ENCODE results near the gene ABHD18.
"Not testable (repeated sequence)": the region's sequence is repeated elsewhere in the genome, so short reads cannot be mapped to it uniquely, and the experiment has no call there.

Gene ABHD18

DNA sequence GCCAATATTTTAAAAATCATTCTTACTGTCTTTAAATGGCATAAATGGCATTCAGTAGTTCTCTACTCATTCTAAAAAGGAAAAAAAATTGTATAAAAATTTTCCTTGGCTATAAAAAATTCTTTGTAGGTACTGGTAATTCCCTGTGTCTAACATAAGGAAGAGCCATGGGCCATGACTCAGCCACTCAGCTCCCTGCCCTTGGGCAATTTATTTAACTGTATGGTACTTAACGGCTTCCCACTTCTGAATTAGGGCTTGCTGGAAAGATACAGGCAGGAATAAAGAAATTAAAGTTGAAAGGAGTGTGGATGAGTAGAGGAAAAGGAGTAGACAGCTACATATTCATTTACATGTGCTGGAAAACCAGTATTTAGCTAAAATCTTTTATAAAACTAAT is 30.6 kb downstream of the ABHD18 start:
- DNase-seq: no peak

DNA sequence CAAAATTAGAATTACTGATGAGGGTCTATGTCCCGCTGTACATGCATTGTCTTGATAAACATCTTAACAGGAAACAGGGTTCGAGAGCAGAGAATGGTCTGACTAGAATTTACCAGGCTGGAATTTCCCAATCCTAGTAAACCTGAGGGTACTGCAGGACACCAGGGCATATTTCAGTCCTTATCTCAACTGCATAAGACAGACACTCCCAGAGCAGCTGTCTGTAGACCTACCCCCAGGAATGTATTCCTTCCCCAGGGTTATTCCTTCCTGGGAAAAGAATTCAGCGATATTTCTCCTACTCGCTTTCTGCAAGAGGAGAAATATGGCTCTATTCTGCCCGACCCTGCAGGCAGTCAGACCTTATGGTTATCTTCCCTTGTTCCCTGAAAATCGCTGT is 31.3 kb downstream of the ABHD18 start:
- not testable (repeated sequence) for DNase-seq

DNA sequence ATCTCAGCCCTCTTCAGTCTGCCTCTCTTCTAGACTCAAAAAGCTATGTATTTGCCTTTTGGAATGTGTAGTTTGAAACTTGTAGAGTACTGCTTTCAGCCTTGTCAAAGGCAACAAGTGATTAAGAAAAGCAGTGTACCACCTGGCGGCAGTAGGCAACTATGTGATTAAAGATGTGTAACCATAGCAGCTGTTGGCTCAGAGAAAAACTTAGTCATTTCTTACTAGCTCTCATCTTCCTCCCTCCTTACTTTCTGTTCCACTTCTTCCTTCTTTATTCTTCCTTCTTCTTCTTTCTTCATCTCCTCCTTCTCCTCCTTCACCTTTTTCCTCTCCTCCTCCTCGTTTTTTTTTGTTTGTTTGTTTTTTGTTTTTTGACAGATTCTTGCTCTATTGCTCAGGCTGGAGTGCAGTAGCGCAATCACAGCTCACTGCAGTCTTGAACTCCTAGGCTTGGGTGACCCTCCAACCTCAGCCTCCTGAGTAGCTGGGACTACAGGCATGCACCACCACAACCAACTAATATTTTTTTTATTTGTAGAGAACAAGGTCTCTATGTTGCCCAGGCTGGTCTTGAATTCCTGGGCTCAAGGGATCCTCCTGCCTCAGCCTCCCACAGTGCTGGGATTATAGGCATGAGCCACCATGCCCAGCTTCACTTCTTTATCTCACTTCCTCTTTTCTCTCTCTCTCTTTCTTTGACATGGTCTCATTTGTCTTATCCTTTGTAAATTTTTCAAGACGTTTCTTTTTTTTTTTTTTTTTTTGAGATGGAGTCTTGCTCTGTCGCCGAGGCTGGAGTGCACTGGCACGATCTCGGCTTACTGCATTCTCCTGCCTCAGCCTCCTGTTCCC is 32.6 kb downstream of the ABHD18 start:
- DNase-seq: no peak

DNA sequence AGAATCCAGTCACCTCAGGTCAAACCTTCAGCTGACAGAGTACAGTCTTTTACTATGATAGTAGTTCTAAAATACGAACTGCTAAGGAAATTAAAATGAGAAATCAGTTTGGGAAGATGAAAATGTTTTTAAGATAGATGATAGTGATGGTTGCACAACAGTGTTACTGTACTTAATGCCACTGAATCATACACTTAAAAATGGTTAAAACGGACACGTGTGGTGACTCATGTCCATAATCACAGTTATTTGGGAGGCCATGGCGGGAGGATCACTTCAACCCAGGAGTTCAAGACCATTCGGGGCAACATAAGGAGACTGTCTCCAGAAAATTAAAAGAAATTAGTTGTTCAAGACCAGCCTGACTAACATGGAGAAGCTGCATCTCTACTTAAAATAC is 41.4 kb downstream of the ABHD18 start:
- DNase-seq: no peak

DNA sequence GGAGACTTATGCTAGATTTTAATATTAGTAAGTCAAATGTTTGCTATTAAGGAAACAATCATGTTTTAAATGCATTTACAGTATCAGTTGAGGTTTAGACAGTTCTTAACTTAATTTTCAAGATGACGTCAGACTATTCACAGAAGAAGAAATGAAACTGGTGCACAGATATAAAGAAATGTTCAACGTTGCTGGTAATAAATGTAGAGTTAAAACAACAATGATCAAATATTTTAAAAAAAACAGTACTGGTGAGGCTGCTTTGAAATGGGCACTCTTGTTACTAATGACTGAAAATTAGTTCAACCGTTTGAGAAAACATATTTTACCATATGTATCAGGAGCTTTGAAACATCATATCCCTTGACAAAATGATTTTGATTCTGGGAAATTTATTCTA is 44.2 kb downstream of the ABHD18 start:
- DNase-seq: no peak

DNA sequence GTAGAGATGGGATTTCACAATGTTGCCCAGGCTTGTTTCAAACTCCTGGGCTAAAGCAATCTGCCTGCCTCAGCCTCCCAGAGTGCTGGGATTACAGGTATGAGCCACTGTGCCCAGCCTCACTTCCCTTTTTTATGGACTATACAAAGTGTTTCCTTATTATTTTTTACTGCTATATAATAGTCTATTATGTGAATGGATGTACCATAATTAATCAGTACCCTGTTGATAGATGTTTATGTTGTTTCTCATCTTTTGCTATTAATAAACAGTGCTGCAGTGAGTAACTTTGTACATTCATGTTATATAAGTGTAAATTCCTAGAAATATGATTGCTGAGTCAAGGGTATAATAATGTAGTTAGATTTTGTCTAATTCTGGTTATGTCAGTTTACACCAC is 60.1 kb downstream of the ABHD18 start:
- DNase-seq: no peak

DNA sequence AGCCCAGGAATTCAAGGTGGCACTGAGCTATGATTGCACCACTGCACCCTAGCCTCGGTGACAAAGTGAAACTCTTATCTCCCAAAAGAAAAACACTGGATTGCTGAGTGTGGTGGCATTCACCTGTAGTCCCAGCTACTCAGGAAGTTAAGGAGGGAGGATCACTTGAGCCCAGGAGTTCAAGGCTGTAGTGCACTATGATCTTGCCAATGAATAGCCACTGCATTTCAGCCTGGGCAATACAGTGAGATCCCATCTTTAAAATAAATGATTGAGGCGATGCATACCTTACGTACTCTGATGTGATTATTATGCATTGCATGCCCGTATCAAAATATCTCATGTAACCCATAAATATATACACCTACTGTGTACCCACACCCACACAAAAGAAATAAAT is 64.7 kb downstream of the ABHD18 start:
- DNase-seq: no peak

DNA sequence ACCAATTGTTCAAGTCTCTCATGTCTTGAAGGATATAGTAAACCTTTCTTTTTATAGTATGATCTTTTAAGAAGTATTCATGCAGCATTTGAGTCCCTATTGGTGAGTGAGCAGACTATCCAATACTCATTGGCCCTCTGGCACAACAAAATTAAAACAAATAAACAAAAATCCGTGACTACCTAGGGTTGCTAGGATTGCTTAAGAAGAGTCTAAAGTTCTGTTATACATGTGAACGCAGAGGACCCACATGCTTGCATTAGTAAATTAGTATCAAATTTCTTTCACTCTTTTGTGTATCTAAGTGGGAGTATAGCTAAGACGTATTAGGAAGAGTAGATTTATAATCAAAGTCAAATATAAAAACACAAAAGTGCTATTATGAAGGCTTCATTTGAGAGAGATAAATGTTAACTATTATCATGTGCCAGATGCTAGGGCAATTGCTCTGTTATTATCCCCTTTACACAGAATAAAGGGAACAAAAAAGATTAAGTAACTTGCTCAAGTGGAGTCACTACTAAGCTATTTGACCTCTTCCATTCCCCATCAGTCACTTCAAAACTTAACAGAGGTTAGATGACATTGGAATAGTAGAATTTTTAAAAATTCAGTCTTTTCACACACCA is 66.7 kb downstream of the ABHD18 start:
- DNase-seq: peak; percentile 37

DNA sequence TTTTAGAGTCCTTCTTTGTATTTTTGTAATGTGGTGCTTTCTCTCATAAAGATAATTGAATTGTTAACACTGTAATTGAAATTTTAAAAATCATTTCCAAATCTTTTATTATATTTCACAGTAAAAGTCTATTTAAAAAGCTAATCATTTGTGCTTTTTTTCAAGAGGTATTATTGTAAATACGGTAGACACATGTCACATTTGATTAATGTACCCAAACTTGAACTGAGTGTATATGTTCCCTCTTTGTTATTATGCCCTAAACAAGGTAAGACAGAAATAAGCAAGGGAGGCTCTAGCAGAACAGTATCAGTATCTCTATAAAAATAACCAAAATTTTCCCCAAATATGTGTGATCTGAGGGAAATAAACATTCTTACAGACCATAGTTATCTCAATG is 74.4 kb downstream of the ABHD18 start:
- DNase-seq: no peak

DNA sequence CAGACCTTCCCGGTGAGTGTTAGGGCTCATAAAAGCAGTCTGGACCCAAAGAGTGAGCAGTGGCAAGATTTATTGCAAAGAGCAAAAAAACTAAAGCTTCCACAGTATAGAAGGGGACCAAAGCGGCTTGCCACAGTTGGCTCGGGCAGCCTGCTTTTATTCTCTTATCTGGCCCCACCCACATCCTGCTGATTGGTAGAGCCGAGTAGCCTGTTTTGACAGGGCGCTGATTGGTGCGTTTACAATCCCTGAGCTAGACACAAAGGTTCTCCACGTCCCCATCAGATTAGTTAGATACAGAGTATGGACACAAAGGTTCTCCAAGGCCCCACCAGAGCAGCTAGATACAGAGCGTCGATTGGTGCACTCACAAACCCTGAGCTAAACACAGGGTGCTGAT is 81.8 kb downstream of the ABHD18 start:
- not testable (repeated sequence) for DNase-seq

DNA sequence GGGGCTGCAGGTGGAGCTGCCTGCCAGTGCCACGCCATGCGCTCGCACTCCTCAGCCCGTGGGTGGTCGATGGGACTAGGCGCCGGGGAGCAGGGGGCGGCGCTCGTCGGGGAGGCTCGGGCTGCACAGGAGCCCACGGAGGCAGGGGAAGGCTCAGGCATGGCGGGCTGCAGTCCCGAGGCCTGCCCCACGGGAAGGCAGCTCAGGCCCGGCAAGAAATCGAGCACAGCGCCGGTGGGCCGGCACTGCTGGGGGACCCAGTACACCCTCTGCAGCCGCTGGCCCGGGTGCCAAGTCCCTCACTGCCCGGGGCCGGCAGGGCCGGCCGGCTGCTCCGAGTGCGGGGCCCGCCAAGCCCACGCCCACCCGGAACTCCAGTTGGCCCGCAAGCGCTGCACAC is 82.3 kb downstream of the ABHD18 start:
- DNase-seq: not testable (repeated sequence)

DNA sequence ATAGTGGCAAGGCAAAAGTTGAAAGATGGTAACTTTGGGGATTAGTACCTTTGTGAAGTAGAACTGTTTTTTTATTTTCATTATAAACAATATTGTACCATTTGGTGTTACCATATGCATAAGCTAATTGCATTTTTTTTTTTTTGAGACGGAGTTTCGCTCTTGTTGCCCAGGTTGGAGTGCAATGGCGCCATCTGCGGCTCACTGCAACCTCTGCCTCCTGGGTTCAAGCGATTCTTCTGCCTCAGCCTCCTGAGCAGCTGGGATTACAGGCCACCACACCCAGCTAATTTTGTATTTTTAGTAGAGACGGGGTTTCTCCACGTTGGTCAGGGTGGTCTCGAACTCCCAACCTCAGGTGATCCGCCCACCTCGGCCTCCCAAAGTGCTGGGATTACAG is 86.0 kb downstream of the ABHD18 start:
- not testable (repeated sequence) for DNase-seq

DNA sequence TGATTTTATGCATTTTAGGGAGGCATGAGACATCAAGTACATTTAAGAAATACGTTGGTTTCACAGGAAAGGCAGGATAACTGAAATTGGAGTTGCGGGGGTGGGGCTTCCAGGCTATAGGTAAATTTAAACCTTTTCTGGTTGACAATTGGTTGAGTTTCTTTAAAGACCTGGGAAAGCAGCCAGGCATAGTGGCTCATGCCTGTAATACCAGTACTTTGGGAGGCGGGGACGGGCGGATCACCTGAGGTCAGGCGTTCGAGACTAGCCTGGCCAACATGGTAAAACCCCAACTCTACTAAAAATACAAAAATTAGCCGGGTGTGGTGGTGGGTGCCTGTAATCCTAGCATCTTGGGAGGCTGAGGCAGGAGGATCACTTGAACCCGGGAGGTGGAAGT is 89.7 kb downstream of the ABHD18 start:
- not testable (repeated sequence) for DNase-seq

DNA sequence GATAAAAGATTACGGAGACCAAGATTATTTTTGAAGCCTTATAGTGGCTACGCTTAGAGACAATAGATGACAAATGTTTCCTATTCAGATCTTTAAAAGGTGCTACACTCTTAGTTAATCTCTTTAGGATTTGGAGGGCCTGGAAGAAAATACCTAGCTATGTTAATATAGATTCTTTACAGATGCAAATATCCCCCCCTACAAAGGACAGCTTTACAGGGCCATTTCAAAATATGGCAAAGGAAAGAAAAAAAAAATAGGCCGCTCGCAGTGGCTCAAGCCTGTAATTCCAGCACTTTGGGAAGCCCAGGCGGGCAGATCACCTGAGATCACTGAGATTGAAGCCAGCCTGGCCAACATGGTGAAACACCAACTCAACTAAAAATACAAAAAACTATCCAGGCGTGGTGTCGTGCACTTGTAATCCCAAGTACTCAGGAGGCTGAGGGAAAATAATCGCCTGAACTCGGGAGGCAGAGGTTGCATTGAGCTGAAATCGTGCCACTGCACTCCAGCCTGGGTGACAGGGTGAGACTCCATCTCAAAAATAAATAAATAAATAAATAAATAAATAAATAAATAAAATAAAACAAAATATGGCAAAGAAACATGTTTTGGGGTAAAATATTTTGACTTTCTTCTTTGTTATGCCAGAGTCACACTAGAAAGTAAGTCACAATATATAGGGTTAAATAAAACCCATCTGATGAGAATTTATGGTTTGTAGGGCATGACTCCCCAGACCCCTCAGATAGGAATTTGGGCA is 90.4 kb downstream of the ABHD18 start:
- DNase-seq: not testable (repeated sequence)

DNA sequence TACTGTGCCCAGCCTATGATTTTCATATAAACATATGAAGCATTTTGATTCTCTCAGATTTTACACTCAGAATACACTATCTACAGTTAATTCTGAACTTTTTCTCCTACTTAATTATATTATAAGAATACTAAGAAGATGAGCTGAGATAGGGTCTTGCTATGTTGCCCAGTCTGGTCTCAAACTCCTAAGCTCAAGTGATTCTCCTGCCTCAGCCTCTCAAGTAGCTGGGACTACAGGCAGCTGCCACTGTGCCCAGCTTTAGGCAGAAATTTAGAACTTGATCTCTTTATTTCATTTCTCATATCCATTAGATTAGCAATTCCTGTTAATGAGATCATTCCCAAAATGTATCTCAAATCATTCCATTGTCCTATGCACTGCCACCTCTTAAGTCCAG is 91.2 kb downstream of the ABHD18 start:
- DNase-seq: no peak

DNA sequence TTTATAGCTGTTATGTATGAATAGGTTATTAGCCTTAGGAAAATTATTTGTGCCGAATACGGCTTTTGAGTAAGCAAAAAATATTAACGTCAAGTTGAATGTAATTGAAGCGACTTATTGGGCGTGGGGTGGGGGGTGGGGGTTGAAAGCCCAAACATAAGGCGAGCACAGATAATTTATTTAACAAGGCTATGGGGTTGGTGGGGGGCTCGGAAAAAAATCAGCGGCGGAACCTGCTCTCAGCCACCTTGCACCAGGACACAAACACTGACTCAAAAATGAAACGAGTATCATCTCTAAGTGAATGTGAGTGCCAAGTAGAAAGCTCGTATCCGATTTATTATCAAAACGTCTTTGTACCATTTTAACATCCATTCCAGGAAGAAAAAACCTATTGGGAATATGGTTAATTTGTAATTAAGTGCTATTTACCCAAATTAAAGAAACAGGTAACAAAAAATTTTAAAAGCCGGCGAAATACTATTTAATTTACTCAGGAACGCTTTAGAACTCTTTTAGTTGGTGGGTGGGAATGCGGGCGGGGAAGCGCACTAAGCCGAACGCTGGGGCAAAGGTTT is 95.0 kb downstream of the ABHD18 start:
- no peak for DNase-seq

DNA sequence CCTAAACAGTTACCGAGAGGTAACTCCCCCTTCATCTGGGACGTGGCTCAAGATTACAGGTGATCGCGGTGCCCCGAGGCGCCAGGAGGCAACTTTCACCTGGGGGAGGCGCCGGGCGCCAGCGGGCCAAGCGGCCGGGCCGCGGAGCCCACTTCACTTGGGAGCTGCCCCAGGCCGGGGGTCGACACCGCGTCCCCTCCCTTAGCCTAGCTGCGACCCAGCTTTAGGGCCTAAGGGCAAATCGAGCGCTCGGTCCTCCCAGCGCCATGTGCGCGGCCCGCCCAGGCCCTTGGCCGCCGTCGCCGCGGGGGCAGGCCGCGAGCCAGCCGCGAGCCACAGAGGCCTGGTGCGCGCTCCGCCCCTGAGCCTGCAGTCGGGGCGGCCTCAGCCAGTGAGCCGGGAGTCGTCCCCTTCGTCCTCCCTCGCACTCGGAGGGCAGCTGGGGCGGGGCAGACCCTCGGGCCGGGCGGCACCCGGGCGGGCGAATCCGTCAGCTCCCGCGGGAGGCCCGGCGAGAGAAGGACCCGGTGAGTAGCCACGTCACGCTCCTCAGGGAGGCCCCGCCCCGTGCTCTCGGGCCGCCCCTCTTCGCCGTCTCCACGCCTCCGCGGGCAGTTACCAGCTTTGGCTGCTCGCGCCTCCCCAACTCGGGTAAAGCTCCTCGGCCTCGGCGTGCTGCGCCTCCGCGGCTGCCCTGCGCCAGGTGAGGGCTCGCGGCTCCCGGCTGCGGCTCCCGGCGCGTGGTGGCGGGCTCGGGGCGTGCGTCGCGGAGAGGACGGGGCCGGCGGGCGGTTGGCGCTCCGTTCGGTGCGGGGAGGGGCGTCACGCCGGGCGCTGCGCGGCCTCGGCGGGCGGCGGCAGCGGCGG is 95.7 kb downstream of the ABHD18 start, which contains the start of gene LARP1B:
LARP1B (plus strand) TSS at position 614 of the 867 bp plus-strand sequence. CDS start 13,640 bp downstream, outside the sequence.
- DNase-seq: peak; percentile 85

DNA sequence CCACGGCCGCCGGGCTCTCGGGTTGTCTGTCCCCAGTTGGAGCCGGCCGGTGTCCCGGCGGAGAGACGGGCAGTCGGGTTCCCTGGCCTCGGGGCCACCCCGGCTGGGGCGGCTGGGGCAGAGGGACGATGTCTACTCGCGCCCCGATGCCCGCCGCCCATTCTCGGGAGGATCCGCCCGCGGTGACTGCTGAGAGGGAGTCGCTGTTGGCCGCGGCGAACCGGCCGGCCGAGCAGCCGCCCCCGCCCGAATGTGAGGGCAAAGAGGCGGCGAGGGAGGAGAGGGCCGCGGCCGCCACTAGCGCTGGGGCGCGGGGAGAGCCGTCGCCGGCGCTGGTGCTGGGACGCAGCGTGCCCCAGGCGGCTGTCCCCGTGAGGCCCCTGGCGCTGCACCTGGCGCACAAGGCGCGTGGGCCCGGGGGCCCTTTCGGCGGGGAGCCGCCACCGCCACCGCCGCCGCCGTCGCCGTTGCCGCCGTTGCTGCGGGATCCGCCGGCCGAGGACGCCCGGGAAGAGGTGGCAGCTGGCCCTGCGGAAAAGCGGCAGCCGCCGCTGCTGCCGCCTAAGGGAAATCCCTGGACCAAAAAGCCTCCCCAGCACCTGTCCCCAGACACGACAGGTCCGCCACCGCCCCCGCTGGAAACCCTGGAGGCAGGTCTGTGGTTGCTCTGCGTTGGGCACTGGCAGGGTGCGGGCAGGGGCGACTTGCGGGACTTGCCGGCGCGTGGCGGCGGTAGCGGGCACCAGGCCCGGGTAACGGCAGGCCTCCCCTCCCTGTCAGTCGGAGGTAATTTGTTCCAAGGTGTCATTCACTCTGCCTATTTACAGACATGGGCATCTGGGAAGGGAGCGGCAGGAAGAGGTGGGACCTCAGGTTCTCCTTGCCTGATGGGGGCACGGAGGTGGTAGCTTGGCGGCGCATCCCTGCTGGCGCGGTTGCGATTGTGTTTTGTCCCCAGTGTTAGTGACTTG is 96.6 kb downstream of the ABHD18 start:
- peak; percentile 18 for DNase-seq

DNA sequence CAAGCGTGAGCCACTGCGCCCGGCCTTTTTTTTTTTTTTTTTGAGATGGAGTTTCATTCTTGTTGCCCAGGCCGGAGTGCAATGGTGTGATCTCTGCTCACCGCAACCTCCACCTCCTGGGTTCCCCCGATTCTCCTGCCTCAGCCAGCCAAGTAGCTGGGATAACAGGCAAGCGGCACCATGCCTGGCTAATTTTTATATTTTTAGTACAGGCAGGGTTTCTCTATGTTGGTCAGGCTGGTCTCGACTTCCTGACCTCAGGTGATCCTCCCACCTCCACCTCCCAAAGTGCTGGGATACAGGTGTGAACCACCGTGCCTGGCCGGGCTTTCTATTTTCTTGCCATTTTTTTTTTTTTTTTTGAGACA is 101.2 kb downstream of the ABHD18 start:
- DNase-seq: not testable (repeated sequence)

DNA sequence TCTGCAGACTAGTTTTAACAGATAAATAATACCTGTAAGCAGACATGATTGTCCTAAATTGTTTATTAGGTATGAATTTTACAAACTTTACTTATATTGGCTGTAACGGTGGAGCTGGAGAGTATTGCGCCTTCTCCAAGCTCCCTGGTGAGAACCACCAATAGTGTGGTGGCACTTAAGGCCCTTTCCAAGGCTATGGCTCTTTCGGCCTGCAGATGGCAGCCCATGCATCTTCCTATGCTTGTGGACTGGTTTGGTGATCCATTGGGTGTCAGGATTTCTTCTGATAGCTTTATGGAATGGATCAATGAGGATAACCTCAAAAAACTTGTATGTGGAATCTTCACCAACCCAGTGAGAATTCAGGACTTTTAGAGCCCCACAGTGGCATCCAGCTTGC is 103.7 kb downstream of the ABHD18 start:
- no peak for DNase-seq

DNA sequence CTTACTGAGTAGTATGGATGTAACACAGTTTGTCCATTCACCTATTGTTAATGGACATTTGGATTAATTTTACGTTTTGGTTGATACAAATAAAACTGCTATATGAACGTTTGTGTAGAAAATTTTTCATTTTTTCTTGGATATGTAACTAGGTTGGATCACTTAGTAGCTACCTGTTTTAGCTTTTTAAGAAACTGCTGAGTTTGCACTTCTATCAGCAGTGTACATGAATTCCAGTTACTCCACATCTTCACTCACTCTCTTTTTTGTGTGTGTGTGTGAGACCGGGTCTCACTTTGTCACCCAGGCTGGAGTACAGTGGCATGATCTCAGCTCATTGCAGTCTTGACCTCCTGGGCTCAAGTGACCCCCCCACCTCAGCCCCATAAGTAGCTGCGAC is 111.3 kb downstream of the ABHD18 start:
- no peak for DNase-seq
